Urothelium cell line (cell line): ENCODE results near the gene GDNF.
A peak's percentile ranks its signal among the peaks of the same experiment; 100 is the strongest.

Experiments
- DNase-seq: peaks from one replicate; pipeline ENCODE4 v3.0.0; 2011; ENCODE audit warnings: low spot score, mixed read lengths
- FAIRE-seq: peaks from 2 replicates; lab custom pipeline; 2011; peaks lifted over from hg19 to GRCh38; lab: Jason Lieb, UNC

Gene GDNF

DNA sequence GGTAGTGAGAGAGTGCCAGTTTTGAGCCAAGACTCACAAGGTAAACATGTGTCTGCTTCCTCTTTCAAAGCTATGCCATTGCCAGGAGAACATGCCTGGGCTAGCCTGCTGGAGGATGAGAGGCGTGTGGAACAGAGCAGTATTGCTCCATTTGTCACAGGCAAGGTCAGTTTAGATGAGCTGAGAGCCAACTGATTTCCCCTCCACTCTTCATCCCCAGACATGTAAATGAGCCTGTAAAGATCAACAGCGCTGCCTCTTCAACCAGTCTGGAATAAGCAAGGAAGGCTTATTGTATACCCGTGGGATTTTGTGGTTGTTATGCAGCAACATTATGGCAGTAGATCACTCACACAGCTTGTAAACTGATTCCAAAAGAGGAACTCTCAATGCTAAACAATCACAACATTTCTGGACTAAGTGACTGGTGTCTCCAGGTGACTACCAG, 8.2 kb upstream of the GDNF start:
- DNase-seq (peak; percentile 64), FAIRE-seq (peak; percentile 92)

- no peak for DNase-seq
- FAIRE-seq: no peak
Observed at GRCh38 chr5:37846786-37847310, 7.0 kb upstream of the GDNF start.

- FAIRE-seq: no peak
- DNase-seq: no peak
Observed at GRCh38 chr5:37844009-37844408, 4.2 kb upstream of the GDNF start.

GRCh38 chr5:37842048-37842447, 2.2 kb upstream of the GDNF start:
- DNase-seq (no peak), FAIRE-seq (no peak)

DNA sequence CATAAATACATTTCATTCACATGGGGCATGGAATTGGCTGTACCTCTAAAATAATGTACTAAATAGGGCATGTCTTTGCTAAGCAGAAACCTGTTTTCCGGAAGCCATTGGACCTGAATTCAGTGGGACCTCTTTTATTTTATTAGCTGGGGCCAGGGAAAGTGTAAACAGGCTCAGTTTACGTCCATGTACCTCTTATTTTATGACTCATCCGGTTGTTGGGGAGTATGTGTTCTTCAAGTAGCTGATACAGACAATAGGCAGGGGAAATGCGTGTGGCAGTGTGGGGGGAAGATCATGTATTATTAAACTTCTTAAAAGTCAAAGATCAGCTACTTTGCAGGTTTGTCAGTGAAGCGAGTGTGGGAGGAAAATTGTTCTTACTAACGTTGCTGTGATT, 1.4 kb upstream of the GDNF start:
- no peak for FAIRE-seq
- DNase-seq: no peak

DNA sequence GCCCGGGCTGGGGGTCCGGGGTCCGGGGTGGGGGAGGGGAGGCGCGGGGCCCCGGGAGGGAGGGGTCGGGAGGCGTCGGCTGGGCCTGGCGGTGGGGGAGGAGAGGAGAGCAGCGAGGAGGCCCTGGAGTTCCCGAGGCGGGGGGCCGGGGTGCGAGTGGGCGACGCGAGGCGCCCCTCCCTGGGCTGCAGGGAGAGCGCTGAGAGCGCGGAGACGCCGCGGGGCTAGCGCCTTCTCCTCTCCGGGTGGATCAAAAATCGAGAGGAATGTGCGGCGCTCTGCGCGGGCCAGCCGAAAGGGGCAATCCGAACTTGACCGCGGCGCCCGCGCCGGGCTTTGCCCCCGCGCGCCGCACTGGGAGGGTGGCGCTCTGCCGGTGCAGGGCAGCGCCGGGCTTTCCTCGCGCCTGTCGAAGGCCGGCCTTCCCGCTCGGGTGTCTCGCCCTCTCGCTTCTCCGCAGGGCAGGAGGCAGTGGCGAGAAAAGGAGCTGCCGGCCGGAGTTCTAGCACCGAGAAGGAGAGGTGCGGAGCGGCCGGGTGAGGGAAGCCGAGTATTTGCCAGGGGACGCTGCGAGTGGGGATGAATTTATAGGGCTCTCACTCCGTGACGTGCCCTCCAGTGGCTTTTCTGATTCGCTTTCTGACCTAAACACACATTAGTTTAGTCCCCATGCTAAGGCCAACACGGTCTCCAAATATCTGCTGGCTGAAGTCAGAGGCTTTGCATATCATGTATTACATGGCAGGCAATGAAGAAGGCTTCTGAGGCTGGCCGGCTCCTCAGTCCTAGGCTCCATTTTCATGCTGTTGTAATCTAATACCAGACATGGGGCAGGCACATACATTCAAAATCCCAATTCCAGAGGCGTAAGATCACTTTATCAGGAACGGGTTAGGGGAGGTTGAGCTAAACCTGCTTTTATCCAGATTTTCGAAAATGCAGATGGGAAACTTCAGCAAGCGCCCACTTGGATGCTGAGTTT, 503 bp upstream of the GDNF start:
- FAIRE-seq (no peak), DNase-seq (no peak)

DNA sequence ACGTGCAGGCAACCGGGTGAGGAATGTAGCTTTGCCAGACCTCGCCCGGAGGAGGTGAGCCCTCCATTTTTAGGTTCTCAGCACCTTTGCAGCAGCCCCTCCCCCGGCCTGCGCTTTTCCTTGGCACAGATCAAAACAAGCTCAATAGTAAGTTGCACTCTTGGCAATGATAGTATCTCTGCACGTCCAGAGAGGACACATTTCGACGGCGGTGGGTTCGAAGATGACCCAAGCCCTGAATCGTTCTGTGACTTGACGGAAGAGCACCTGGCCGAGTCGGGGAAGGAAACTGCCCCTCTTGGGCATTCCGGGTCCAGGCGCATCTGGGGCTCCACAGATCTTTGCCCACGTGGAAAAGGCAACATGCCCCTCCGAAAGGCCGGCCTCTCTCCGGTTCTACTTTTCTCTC, 904 bp downstream of the GDNF start:
- DNase-seq (no peak), FAIRE-seq (no peak)

DNA sequence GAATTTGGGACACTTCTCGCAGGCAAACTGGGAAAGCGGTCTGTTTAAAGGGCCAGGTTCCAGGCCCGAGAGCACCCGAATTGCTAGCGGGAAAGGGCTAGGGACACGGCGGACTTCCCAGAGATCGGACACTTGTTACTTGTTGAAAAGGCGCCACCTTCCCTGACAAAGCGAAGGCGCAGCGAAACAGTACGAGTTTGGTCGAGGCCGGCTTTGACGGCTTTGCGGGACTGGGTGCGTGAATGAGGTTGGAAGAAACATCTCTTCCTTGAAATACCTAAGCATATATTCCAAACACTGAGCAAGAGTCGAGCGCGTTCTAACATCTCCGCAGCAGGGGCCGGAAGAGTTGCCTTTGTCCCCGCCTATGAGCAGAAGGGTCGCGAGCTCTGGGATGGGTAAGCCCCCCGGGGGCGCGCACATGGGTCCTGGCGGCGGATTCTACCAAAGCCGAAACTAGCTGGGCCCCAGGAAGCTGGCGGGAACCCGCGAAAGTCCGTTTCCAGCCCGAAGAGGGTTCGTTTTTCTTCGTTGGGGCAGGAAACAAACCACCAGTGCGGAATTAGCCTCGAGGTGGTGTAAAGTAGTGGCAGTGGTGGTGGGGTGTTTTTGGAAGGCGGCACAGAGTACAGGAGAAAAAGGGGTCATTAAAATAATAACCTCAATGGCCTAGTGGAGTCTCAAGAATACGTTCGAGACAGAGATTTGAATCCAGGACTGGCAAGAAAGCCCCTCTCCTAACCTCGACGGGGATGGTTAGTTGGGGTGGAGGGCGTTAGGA, 1.5 kb downstream of the GDNF start:
- FAIRE-seq: no peak
- no peak for DNase-seq

DNA sequence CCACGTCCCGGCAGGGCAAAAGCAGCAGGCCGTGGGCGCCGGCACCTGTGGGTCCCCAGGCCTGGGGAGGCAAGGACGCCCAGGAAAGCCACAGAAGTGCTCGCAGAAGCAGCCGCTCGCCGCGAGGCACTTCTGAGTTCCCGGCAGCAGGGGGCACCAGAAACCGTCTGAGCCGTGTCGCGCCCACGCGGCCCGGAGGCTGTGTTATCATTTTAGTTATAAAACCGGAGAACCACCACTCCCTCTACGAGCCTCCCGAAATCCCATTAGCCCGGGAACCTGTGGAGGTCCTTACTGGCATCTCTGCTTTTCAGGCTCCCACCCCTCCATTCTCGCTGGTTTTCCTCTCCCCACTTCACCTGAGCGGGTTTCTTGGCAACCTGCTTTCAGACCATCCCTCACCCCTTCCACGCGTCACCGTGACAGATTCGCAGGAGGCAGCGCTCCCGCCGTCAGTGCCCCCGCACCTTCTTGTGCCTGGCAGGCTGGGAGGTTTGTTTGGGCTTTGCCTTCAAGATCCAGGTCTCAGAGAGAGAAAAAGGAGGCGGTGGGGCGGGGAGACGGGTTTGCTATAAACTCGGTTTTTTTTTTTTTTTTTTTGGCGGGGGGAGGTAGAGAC, 2.3 kb downstream of the GDNF start:
- FAIRE-seq: no peak
- peak; percentile 75 for DNase-seq

DNA sequence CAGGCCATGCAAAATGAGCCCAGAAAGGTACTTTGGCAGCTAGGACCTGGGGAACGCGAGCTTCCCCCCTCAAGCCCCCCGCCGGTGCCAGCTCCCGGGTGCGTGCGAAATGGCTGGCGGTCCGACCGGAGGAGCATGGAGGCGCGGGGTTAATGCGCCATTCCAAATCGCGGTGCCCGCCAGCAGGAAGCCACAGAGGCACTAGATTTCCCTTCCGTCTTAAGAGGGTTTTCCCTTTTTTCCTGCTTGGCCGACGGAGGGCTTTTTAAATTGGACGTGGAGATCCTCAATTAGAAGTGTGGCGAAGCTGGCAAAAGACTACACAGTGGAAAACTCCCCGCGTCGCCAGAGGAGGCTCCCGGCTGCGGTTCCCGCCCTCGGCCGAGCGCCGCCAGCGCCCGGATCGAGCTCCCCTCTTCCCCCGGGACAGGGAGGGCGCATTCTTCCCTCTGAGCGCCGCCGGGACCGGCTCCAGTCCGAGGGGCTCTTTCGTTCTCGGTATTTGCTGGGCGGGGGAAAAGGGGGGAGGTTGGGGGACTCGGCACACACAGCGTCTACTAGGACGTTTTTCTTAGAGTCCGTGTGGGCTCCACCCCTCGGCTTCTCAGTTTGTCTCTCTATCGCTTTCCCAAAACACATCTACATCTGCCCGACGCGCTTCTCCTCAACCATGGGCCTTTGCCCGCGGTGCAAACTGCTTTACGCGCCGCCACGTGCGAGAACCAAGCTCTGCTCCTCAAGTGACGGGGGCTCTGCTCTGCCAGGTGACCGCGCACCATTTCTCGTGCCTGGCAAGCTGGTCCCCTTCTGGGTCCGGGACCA, 3.0 kb downstream of the GDNF start:
- DNase-seq: no peak
- FAIRE-seq: no peak

- no peak for FAIRE-seq
- no peak for DNase-seq
Observed at GRCh38 chr5:37836235-37836591, 3.6 kb downstream of the GDNF start.

GRCh38 chr5:37835380-37835973, 4.4 kb downstream of the GDNF start:
- no peak for DNase-seq
- FAIRE-seq: no peak

- FAIRE-seq: no peak
Observed at GRCh38 chr5:37834542-37835379, 5.1 kb downstream of the GDNF start.

DNA sequence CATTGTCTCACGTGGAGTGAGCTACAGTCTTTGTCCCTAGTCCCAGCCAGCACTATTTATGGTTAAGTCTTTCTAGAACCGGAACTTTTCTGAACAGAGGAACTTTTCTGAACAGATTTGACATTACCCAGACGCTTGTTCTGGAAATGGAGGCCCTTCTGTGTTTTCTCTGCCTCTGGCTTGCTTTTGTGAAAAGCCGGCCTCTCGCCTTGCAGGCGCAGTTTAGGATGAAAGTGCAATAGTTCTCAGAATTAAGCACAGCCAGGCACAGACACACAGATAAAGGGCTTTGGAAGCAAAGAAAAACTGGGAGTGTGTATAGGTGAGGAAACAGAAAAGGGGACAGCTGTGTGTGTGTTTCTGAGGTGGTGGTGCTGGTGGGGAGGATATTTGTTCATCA, 5.9 kb downstream of the GDNF start:
- no peak for FAIRE-seq
- no peak for DNase-seq

More at GRCh38 chr5:37834542-37835379, 5.1 kb downstream of the GDNF start:
- DNase-seq: no peak

DNA sequence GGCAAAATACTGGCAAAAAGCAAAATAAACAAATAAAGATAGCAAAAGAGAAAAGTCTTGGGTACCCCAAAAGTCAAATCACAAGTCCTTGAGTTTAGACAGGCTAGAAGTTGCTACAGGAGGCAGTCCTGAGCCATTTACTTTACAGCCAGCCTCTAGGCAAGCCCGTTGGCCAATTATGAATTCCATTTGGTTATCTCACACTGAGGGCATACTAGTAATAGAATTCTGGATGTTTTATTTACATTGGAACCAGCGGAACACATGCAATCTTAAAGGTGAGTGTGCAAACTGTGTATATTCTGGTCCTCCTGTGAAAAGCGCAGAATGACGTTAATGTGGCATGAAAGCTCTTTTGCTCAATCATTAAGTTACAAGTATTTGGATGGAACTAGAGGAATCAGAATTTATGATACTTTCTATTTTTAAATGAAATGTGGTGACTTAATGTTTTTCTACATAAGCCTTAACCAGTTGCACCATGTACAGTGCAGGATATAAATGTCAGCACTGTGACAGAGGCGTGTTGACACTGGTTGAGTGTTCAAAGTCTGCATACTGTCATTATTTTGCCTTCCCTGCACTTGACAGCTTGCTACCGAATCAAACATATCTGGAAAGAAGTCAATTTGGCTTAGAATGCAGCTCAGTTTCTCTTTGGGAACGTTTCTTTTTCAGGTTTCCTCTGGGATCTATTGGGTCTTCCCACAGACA, 7.9 kb downstream of the GDNF start:
- no peak for FAIRE-seq
- no peak for DNase-seq

DNA sequence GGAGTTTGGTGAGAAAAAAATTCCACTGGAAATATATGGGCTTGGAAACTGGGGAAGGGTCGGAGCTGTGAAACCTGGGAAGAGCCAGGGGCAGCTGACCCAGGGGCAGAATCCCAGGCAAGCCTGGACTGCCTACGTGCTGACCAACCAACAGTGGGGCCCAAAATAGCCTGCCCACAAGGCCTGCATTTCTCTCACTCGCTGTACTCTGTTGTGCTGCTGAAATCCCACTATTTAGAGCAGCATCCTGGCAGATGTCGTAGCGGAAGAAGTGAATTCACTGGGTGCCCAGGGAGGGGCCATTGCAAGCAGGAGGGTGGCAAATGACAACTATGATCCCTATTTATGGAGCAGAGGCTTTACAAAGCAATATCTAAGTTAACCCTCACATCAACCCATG, 9.5 kb downstream of the GDNF start:
- DNase-seq (no peak), FAIRE-seq (no peak)

- FAIRE-seq (peak; percentile 62), DNase-seq (no peak)
Observed at GRCh38 chr5:37825334-37825915, 14.4 kb downstream of the GDNF start.
